GM12878 (cell line): Measurements from ENCODE around the gene PGM2L1. TPM values are rescaled to one million over a fixed set of nuclear protein-coding genes. Genes with fewer than 3 reads are reported as not detected.

Experiments
- ATAC-seq: fragments of 200-7000 bp; cut with Tn5 transposase; 3 replicates; pipeline ENCODE4 v1.9.1; 2020; ENCODE audit warnings: mild to moderate bottlenecking, moderate library complexity
- BruUV-seq: library from RNA; stranded (reverse); fragments of 400-500 nt; replicated peaks from 2 replicates; lab custom pipeline; 2021; lab: Mats Ljungman, UMichigan
- CTCF ChIA-PET: fragments of 300-600 bp; sonication (Branson Sonifier 250); formaldehyde crosslinking; extraction: SDS; loops from one replicate; lab custom pipeline; 2021; ENCODE audit warnings: inconsistent platforms; lab: Yijun Ruan, JAX
- POLR2A ChIA-PET: fragments of 350-600 bp; formaldehyde crosslinking; extraction: SDS; loops from one replicate; lab custom pipeline; 2021; ENCODE audit warnings: inconsistent platforms; lab: Charles Lee
- RAD21 ChIA-PET: fragments of 300-600 bp; sonication (Branson Sonifier 250); formaldehyde crosslinking; loops from one replicate; lab custom pipeline; 2023; ENCODE audit warnings: antibody characterized with exemption; ENCODE audit not compliant: unreplicated experiment; lab: Charles Lee
- SMC1A ChIA-PET: fragments of 300-600 bp; sonication (Branson Sonifier 250); formaldehyde crosslinking; loops from one replicate; lab custom pipeline; 2023; ENCODE audit not compliant: unreplicated experiment, uncharacterized antibody; lab: Charles Lee
- DNase-seq: peaks from one replicate; pipeline ENCODE4 v3.0.0-alpha.2; 2011; ENCODE audit warnings: low read depth, low spot score
- FAIRE-seq: peaks from 3 replicates; lab custom pipeline; 2011; peaks lifted over from hg19 to GRCh38; lab: Jason Lieb, UNC
- H2AFZ ChIP-seq: 2 replicates; pipeline ENCODE4 v1.6.0; 2011; ENCODE audit warnings: low read depth, low read length, control low read depth; ENCODE audit not compliant: control insufficient read depth
- H3K27ac ChIP-seq: 2 replicates; pipeline ENCODE4 v1.5.1; 2011; ENCODE audit warnings: control low read depth; ENCODE audit not compliant: control insufficient read depth, insufficient read depth
- H3K27me3 ChIP-seq, 2 experiments: replicated peaks in 1 of 2; 2 replicates each; pipeline versions ENCODE4 v1.6.0 to v1.6.1; 2011; ENCODE audit warnings: low read length in 1 of 2; ENCODE audit not compliant: control insufficient read depth in 2 of 2, insufficient read depth in 2 of 2
- H3K36me3 ChIP-seq, 2 experiments: 2 replicates each; pipeline ENCODE4 v1.5.1; 2011; ENCODE audit warnings: low read length in 1 of 2; ENCODE audit not compliant: control insufficient read depth in 2 of 2, insufficient read depth in 2 of 2
- H3K4me1 ChIP-seq: 2 replicates; pipeline ENCODE4 v1.6.1; 2011; ENCODE audit warnings: mild to moderate bottlenecking, low read length, moderate library complexity, mixed read lengths; ENCODE audit not compliant: control insufficient read depth, insufficient read depth
- H3K4me2 ChIP-seq: 2 replicates; pipeline ENCODE4 v1.6.0; 2011; ENCODE audit warnings: control low read depth; ENCODE audit not compliant: control insufficient read depth, insufficient read depth
- H3K4me3 ChIP-seq: fragments of 200-600 bp; sonication (generic); 2 replicates; pipeline ENCODE4 v1.5.1; 2016
- H3K79me2 ChIP-seq: 2 replicates; pipeline ENCODE4 v1.6.0; 2011; ENCODE audit warnings: low read length; ENCODE audit not compliant: control insufficient read depth, insufficient read depth
- H3K9ac ChIP-seq: 2 replicates; pipeline ENCODE4 v1.8.0; 2011; ENCODE audit warnings: low read length, control low read depth, mixed read lengths; ENCODE audit not compliant: control insufficient read depth, insufficient read depth
- H3K9me3 ChIP-seq: replicated peaks from 3 replicates; pipeline ENCODE4 v1.5.1; 2011; ENCODE audit warnings: mild to moderate bottlenecking, low read length; ENCODE audit not compliant: control insufficient read depth, insufficient read depth
- H4K20me1 ChIP-seq: 2 replicates; pipeline ENCODE4 v1.6.0; 2011; ENCODE audit not compliant: control insufficient read depth, insufficient read depth
- ATF7 ChIP-seq: fragments of 450-650 bp; IDR thresholded peaks from 2 replicates; pipeline ENCODE4 v1.6.1; 2016; ENCODE audit warnings: low read depth, mild to moderate bottlenecking
- BCL3 ChIP-seq: IDR thresholded peaks from 2 replicates; pipeline ENCODE4 v1.6.1; 2011; ENCODE audit warnings: borderline replicate concordance, low read depth, mild to moderate bottlenecking, moderate library complexity, low read length; ENCODE audit not compliant: insufficient read depth, poor library complexity, severe bottlenecking
- CREM ChIP-seq: IDR thresholded peaks from 2 replicates; pipeline ENCODE4 v1.6.1; 2014; ENCODE audit warnings: antibody characterized with exemption, low read depth
- MYB ChIP-seq: fragments of 150-350 bp; IDR thresholded peaks from 2 replicates; pipeline ENCODE4 v1.6.1; 2014; ENCODE audit warnings: mild to moderate bottlenecking, low read depth, low read length, borderline replicate concordance
- NFIC ChIP-seq: IDR thresholded peaks from 2 replicates; pipeline ENCODE4 v1.6.1; 2012; ENCODE audit warnings: low read depth, mild to moderate bottlenecking, inconsistent platforms, low read length, moderate library complexity
- RAD51 ChIP-seq: fragments of 450-650 bp; IDR thresholded peaks from 2 replicates; pipeline ENCODE4 v1.6.1; 2016; ENCODE audit warnings: moderate library complexity, mild to moderate bottlenecking, inconsistent platforms
- SUZ12 ChIP-seq: fragments of 200-600 bp; sonication (generic); IDR thresholded peaks from one replicate; pipeline ENCODE4 v1.6.1; 2018; ENCODE audit warnings: antibody characterized with exemption, mild to moderate bottlenecking; ENCODE audit not compliant: unreplicated experiment
- TBL1XR1 ChIP-seq: IDR thresholded peaks from 2 replicates; pipeline ENCODE4 v1.6.1; 2012; ENCODE audit warnings: low read depth, low read length, improper control_type of control experiment
- WGBS: methylation state at CpG from one replicate; pipeline ENCODE4 v1.1.6; 2016; ENCODE audit warnings: low lambda C conversion rate; ENCODE audit not compliant: insufficient replicate concordance, insufficient coverage; ENCODE audit errors: missing lambda C conversion rate; 5-methylcytosine and 5-hydroxymethylcytosine counted together
- in situ Hi-C: fragments of 300-500 bp; cut with MboI; formaldehyde crosslinking; loops from 9 replicates; pipeline ENCODE4 v1.14.3; 2018; ENCODE audit warnings: mixed read lengths
- intact Hi-C: fragments of 100-400 bp; cut with micrococcal nuclease; formaldehyde crosslinking; loops from one replicate; pipeline ENCODE4 v1.14.2; 2022; ENCODE audit not compliant: unreplicated experiment
- polyA plus RNA-seq, 11 experiments: library from polyadenylated mRNA; depleted of rRNA in 4 of 11; unstranded in 6 of 11; stranded (reverse) in 5 of 11; fragments of >200 nt; fragmentation: Nextera tagmentation in 4 of 11; fragmentation: Illumina TruSeq in 1 of 11; extraction: Ambion mirVana in 4 of 11; extraction: Trizol in 1 of 11; gene quantifications; 1 replicate in 1 of 11; 2 replicates in 10 of 11; pipeline versions ENCODE4 v1.2.1 to v1.2.3, GENCODE V29; 2011 to 2016; ENCODE audit warnings: inconsistent platforms in 2 of 11, missing spikeins in 2 of 11, low read depth in 1 of 11
- total RNA-seq, 4 experiments: library from RNA; depleted of rRNA in 3 of 4; stranded (reverse); fragments of >200 nt in 3 of 4; fragmentation: Illumina TruSeq in 1 of 4; extraction: Trizol in 1 of 4; gene quantifications; 2 replicates each; pipeline versions ENCODE4 v1.2.1 to v1.2.3, GENCODE V29; 2013 to 2021

PGM2L1 gene
- total and polyA plus RNA-seq, 10 of the 15 experiments (the other 5 are each of a cell fraction or from before 2014, with no cell fraction given): 0.04 to 0.20 (median 0.13) TPM; not detected in 1

DNA sequence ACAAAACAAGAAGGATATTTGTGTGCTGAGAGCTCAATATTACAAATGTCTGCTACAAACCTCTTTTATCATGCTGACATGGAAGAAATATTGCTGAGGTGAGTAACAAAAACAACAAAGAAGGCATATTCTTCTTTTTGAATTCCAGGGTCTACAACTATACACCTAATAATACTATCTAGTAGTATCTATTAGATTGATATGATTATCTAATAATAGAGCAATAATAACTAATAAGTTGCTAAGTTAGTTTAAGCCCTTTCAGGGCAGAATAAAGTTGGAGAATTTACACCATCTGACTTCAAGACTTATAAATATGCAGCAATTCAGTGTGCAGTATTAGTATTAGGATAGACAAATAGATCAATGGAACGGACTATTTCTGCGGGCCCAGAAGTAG is 11.4 kb upstream of the PGM2L1 start:
- no peak for ATAC-seq
- Histone ChIP-seq H3K36me3 (no peaks in the 10 kb centered on the region), H3K4me2 (no peak overlapping the region)
- no peak for TF ChIP-seq BCL3
- TF ChIP-seq CREM: no peak
- no peak for TF ChIP-seq NFIC
- TF ChIP-seq SUZ12: no peak
- no peak for TF ChIP-seq RAD51
- no peak for TF ChIP-seq TBL1XR1
- TF ChIP-seq MYB: no peak
- TF ChIP-seq ATF7: no peak
- TF ChIP-seq, all 136 proteins: peak for 0
- H3K9me3 ChIP-seq: no peaks in the 10 kb centered on the region
- FAIRE-seq: no peak
- no peaks in the 10 kb centered on the region for H3K4me1 ChIP-seq
- no peak for DNase-seq
- H3K4me3 ChIP-seq: no peak overlapping the region
- no peaks in the 10 kb centered on the region for H3K79me2 ChIP-seq
- ChIA-PET RAD21 (no interaction called here), CTCF (interaction anchor here (1.3 to 2.6 kb wide), 3 partner anchors 20 to 43 kb away, joined by 5 to 17 read pairs (median 7); no protein-coding TSS in a partner anchor), POLR2A (interaction anchor here (1.0 kb wide), 1 partner anchor 9 kb away, joined by 3 read pairs; no protein-coding TSS in a partner anchor), SMC1A (no interaction called here)
- in situ Hi-C loops (no loop called here), intact Hi-C loops (no loop called here)
- no peak overlapping the region for H3K9ac ChIP-seq
- H4K20me1 ChIP-seq: no peaks in the 10 kb centered on the region
- 89% methylated on average over 2 of the region's 2 CpGs for WGBS
- H3K27me3 ChIP-seq: no peaks in the 10 kb centered on the region
- H2AFZ ChIP-seq: no peak overlapping the region
- H3K27ac ChIP-seq: no peak overlapping the region
- BruUV-seq: no TSS peak
